ENCODE data around the gene THBD.

- no peak for TF ChIP-seq PATZ1 (CRISPR knock-in tag; IDR thresholded peaks at IDR 0.05; ENCODE audit: borderline replicate concordance)
- TF ChIP-seq ZC3H10 (CRISPR knock-in tag; IDR thresholded peaks at IDR 0.05) = no peak
- TF ChIP-seq CSDC2 (CRISPR knock-in tag; IDR thresholded peaks at IDR 0.05) = no peak
- no peak for TF ChIP-seq ISL1 (CRISPR knock-in tag; IDR thresholded peaks at IDR 0.05)
- TF ChIP-seq ZFP3 (CRISPR knock-in tag; IDR thresholded peaks at IDR 0.05) = no peak
- TF ChIP-seq ZNF565 (CRISPR knock-in tag; conservative IDR thresholded peaks at IDR 0.05; ENCODE audit: low read depth) = no peak
- TF ChIP-seq ZFP30 (CRISPR knock-in tag; IDR thresholded peaks at IDR 0.05) = no peak
- TF ChIP-seq POU6F1 (CRISPR knock-in tag; IDR thresholded peaks at IDR 0.05; ENCODE audit: borderline replicate concordance, low read depth) = no peak
Observed at GRCh38 chr20:23066772-23067171, 17.3 kb upstream of the THBD start.

Measured in SK-N-SH treated with all-trans-retinoic acid at 6 μM for 48 hours (cell line).